IMR-90 (cell line): ENCODE results near the gene FANCE. TPM values are rescaled to one million over a fixed set of nuclear protein-coding genes. Genes with fewer than 3 reads are reported as not detected.

Source experiments
- ATAC-seq: fragments of 200-7000 bp; cut with Tn5 transposase; 2 replicates; pipeline ENCODE4 v1.9.1; 2020; ENCODE audit warnings: low read depth, mild to moderate bottlenecking, moderate library complexity
- BruUV-seq: library from RNA; stranded (reverse); fragments of 400-500 nt; replicated peaks from 2 replicates; lab custom pipeline; 2021; lab: Mats Ljungman, UMichigan
- CTCF ChIA-PET: fragments of 300-600 bp; formaldehyde crosslinking; extraction: SDS; loops from one replicate; lab custom pipeline; 2021; ENCODE audit warnings: antibody characterized with exemption; lab: Yijun Ruan, JAX
- POLR2A ChIA-PET: fragments of 300-600 bp; sonication (Branson Sonifier 250); formaldehyde crosslinking; loops from one replicate; lab custom pipeline; 2022; ENCODE audit warnings: antibody characterized with exemption; ENCODE audit not compliant: unreplicated experiment; lab: Charles Lee
- DNase-seq: peaks from one replicate; pipeline ENCODE4 v3.0.0; 2013
- H2AFZ ChIP-seq: replicated peaks from 2 replicates; pipeline ENCODE3; 2013; ENCODE audit warnings: low read length, mild to moderate bottlenecking; ENCODE audit not compliant: poor library complexity
- H2AK5ac ChIP-seq: 2 replicates; pipeline ENCODE4 v1.6.1; 2013; ENCODE audit warnings: low read depth, low read length, inconsistent platforms
- H2AK9ac ChIP-seq: replicated peaks from 2 replicates; pipeline ENCODE3; 2013; ENCODE audit warnings: mild to moderate bottlenecking, low read depth, low read length, moderate library complexity; ENCODE audit not compliant: poor library complexity
- H2BK120ac ChIP-seq: 2 replicates; pipeline ENCODE4 v1.6.1; 2013; ENCODE audit warnings: low read depth, low read length, inconsistent platforms
- H2BK15ac ChIP-seq: 3 replicates; pipeline ENCODE4 v1.6.1; 2013; ENCODE audit warnings: low read depth, low read length, inconsistent platforms
- H2BK20ac ChIP-seq: 2 replicates; pipeline ENCODE4 v1.6.1; 2013; ENCODE audit warnings: low read depth, mild to moderate bottlenecking, inconsistent platforms, low read length, moderate library complexity
- H2BK5ac ChIP-seq: 2 replicates; pipeline ENCODE4 v1.6.1; 2013; ENCODE audit warnings: mild to moderate bottlenecking, low read depth, low read length, inconsistent platforms; ENCODE audit not compliant: poor library complexity, severe bottlenecking
- H3K14ac ChIP-seq: replicated peaks from 2 replicates; pipeline ENCODE4 v1.6.1; 2013; ENCODE audit warnings: low read depth, low read length, inconsistent platforms
- H3K18ac ChIP-seq: 2 replicates; pipeline ENCODE4 v1.6.1; 2013; ENCODE audit warnings: low read depth, low read length, control low read depth
- H3K23ac ChIP-seq: 2 replicates; pipeline ENCODE4 v1.6.1; 2013; ENCODE audit warnings: low read depth, low read length, inconsistent platforms
- H3K27ac ChIP-seq: 2 replicates; pipeline ENCODE4 v1.5.1; 2013; ENCODE audit warnings: mild to moderate bottlenecking, control low read depth, low read length; ENCODE audit not compliant: insufficient read depth
- H3K27me3 ChIP-seq: 2 replicates; pipeline ENCODE4 v1.6.1; 2013; ENCODE audit warnings: low read length; ENCODE audit not compliant: control insufficient read depth, insufficient read depth
- H3K36me3 ChIP-seq: 2 replicates; pipeline ENCODE4 v1.6.1; 2013; ENCODE audit warnings: low read length, mixed read lengths; ENCODE audit not compliant: control insufficient read depth, insufficient read depth
- H3K4ac ChIP-seq: 2 replicates; pipeline ENCODE4 v1.6.1; 2013; ENCODE audit warnings: low read depth, low read length, inconsistent platforms
- H3K4me1 ChIP-seq: 2 replicates; pipeline ENCODE4 v1.6.1; 2013; ENCODE audit warnings: low read length, mixed read lengths; ENCODE audit not compliant: control insufficient read depth, insufficient read depth
- H3K4me2 ChIP-seq: 2 replicates; pipeline ENCODE4 v1.6.1; 2013; ENCODE audit warnings: low read depth, mild to moderate bottlenecking, control low read depth, low read length, moderate library complexity
- H3K4me3 ChIP-seq: 2 replicates; pipeline ENCODE4 v1.5.1; 2013; ENCODE audit warnings: low read depth, mild to moderate bottlenecking, control low read depth, low read length, moderate library complexity; ENCODE audit not compliant: insufficient read depth
- H3K56ac ChIP-seq: 2 replicates; pipeline ENCODE4 v1.6.1; 2013; ENCODE audit warnings: low read length, inconsistent platforms; ENCODE audit not compliant: insufficient read depth; ENCODE audit errors: extremely low read depth
- H3K79me1 ChIP-seq, 2 experiments: 2 replicates each; pipeline ENCODE4 v1.6.1; 2013; ENCODE audit warnings: low read length in 2 of 2, inconsistent platforms in 1 of 2, low read depth in 1 of 2
- H3K9ac ChIP-seq: 2 replicates; pipeline ENCODE4 v1.6.1; 2013; ENCODE audit warnings: low read depth, low read length, control low read depth
- H3K9me1 ChIP-seq: 2 replicates; pipeline ENCODE4 v1.6.1; 2013; ENCODE audit warnings: low read length, inconsistent platforms; ENCODE audit not compliant: insufficient read depth
- H3K9me3 ChIP-seq: 2 replicates; pipeline ENCODE4 v1.6.1; 2013; ENCODE audit warnings: low read length; ENCODE audit not compliant: control insufficient read depth, insufficient read depth
- H4K20me1 ChIP-seq: 2 replicates; pipeline ENCODE4 v1.6.1; 2013; ENCODE audit warnings: low read length, inconsistent platforms; ENCODE audit not compliant: insufficient read depth
- H4K5ac ChIP-seq: 2 replicates; pipeline ENCODE4 v1.6.1; 2013; ENCODE audit warnings: mild to moderate bottlenecking, low read depth, low read length, control low read depth
- H4K8ac ChIP-seq, 2 experiments: 2 replicates each; pipeline ENCODE4 v1.6.1; 2013; ENCODE audit warnings: low read depth in 2 of 2, low read length in 2 of 2, control low read depth in 1 of 2, inconsistent platforms in 1 of 2
- H4K91ac ChIP-seq: 2 replicates; pipeline ENCODE4 v1.6.1; 2013; ENCODE audit warnings: low read depth, low read length, inconsistent platforms; ENCODE audit not compliant: insufficient read depth
- CEBPB ChIP-seq: IDR thresholded peaks from 2 replicates; pipeline ENCODE4 v1.6.1; 2012; ENCODE audit warnings: low read depth, low read length, improper control_type of control experiment
- CHD1 ChIP-seq: IDR thresholded peaks from 2 replicates; pipeline ENCODE4 v1.6.1; 2012; ENCODE audit warnings: low read depth, low read length, improper control_type of control experiment
- FOS ChIP-seq: fragments of 150-350 bp; IDR thresholded peaks from 2 replicates; pipeline ENCODE4 v1.6.1; 2016; ENCODE audit warnings: low read depth, low read length
- MAFK ChIP-seq: IDR thresholded peaks from 2 replicates; pipeline ENCODE4 v1.6.1; 2012; ENCODE audit warnings: low read depth, low read length, improper control_type of control experiment
- MAZ ChIP-seq: IDR thresholded peaks from 2 replicates; pipeline ENCODE4 v1.6.1; 2012; ENCODE audit warnings: low read depth, mild to moderate bottlenecking, low read length, improper control_type of control experiment, moderate library complexity, borderline replicate concordance
- NFE2L2 ChIP-seq: fragments of 150-350 bp; IDR thresholded peaks from 2 replicates; pipeline ENCODE4 v1.6.1; 2016; ENCODE audit warnings: low read depth, mild to moderate bottlenecking, low read length
- POLR2A ChIP-seq: IDR thresholded peaks from 2 replicates; pipeline ENCODE4 v1.6.1; 2012; ENCODE audit warnings: mild to moderate bottlenecking, low read depth, low read length
- RAD21 ChIP-seq: IDR thresholded peaks from 2 replicates; pipeline ENCODE4 v1.6.1; 2012; ENCODE audit warnings: low read length, improper control_type of control experiment
- RCOR1 ChIP-seq: IDR thresholded peaks from 2 replicates; pipeline ENCODE4 v1.6.1; 2012; ENCODE audit warnings: mild to moderate bottlenecking, low read length, improper control_type of control experiment; ENCODE audit not compliant: insufficient replicate concordance
- SMC3 ChIP-seq: fragments of 150-350 bp; IDR thresholded peaks from 2 replicates; pipeline ENCODE4 v1.6.1; 2016; ENCODE audit warnings: low read depth, mild to moderate bottlenecking, antibody characterized with exemption, low read length, moderate library complexity
- WGBS, 2 experiments: methylation state at CpG; one replicate each; pipeline versions ENCODE4 v1.1.5 to v1.1.7; 2013; ENCODE audit warnings: missing lambda C conversion rate in 2 of 2; ENCODE audit not compliant: insufficient read length in 1 of 2; ENCODE audit errors: extremely low coverage in 2 of 2; 5-methylcytosine and 5-hydroxymethylcytosine counted together
- dilution Hi-C: fragments of 300-500 bp; cut with HindIII; formaldehyde crosslinking; loops from one replicate; pipeline ENCODE4 v1.14.3; 2018; ENCODE audit warnings: low sequenced_read_pairs; ENCODE audit not compliant: unreplicated experiment
- in situ Hi-C: fragments of 300-500 bp; cut with MboI; formaldehyde crosslinking; loops from 3 replicates; pipeline ENCODE4 v1.14.3; 2019; ENCODE audit warnings: low sequenced_read_pairs, inconsistent platforms, mixed read lengths
- intact Hi-C: fragments of 100-400 bp; cut with micrococcal nuclease; formaldehyde crosslinking; loops from 2 replicates; pipeline ENCODE4 v1.10.0; 2022
- polyA plus RNA-seq, 3 experiments: library from polyadenylated mRNA; depleted of rRNA; stranded (reverse); fragments of >200 nt; gene quantifications; 2 replicates each; pipeline ENCODE4 v1.2.3, GENCODE V29; 2012; ENCODE audit warnings: low replicate concordance in 1 of 3
- total RNA-seq: library from RNA; depleted of rRNA; stranded (reverse); fragments of >200 nt; gene quantifications from 2 replicates; pipeline ENCODE4 v1.2.3, GENCODE V29; 2012
- TF ChIP-seq, protein P1 (sequence below): conservative IDR thresholded peaks from 2 replicates; pipeline ENCODE4 v1.5.1; 2012; ENCODE audit warnings: mild to moderate bottlenecking, low read depth, low read length, improper control_type of control experiment

Gene FANCE
- total and polyA plus RNA-seq, 2 of the 4 experiments (the other 2 are of a cell fraction): 7.1 to 9.1 TPM

DNA sequence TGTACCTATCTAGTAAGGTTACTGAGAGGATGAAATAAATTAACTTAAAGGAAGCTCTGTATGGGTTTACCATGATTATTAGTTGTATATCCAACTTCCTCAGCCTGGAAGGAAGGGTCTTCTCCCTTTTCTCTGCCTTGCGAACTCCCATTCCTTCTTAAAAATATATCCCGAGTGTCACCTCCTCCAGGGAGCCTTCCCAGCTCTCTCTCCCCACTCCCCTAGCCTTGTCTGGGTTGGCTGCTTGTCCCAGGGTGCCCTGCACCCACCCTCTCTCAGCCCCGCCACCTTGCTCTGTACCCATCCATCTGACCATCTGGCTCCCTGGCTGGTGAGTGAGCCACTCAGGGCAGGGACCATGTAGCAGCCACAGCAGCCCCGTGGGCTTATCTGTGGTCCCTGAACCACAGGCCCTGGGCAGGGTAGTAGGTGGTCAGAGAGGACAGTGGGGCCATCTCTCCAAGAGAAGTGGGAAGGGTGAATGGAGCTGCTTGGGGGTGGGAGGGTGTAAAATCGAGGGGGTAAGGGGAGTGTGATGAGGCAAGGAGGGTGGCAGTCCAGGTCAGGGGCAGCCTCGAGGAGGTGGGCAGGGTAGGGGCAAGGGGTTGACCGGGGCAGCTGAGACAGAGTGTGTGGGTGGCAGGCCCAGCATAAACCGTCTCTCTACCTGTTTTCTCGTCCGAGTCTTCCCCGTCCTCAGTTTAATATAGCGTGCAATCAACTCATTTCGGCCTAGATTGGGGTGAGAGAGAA is 31.9 kb downstream of the FANCE start:
- Histone ChIP-seq H4K91ac (0 out of 2 replicates have a peak overlapping the region, but pooled peaks have one; percentile 96), H3K27ac (no peak overlapping the region), H3K14ac (no peak overlapping the region), H2AK5ac (peak overlapping the region; percentile 99; the same call in 1 of the 2 replicates), H2BK20ac (0 out of 2 replicates have a peak overlapping the region, but pooled peaks have one; percentile 47), H3K27me3 (no peaks in the 10 kb centered on the region), H2BK120ac (no peak overlapping the region), H2BK5ac (peak overlapping the region; percentile 8), H3K9me3 (no peaks in the 10 kb centered on the region), H4K5ac (no peak overlapping the region), H3K56ac (no peak overlapping the region), H3K79me1 (peaks cover 49 to 89% of the 10 kb centered on the region in 2 experiments), H4K8ac (peak overlapping the region in 1 of 2 experiments; percentile 84; a peak in 1 of 4 replicates), H3K9ac (no peak overlapping the region), H3K4me1 (peaks cover 29% of the 10 kb centered on the region), H3K4me3 (no peak overlapping the region), H4K20me1 (peaks cover 17% of the 10 kb centered on the region; the same call in 1 of the 2 replicates), H3K9me1 (peaks cover 36% of the 10 kb centered on the region), H3K4me2 (no peak overlapping the region), H2AFZ (no peak overlapping the region), H3K18ac (no peak overlapping the region), H3K36me3 (peaks cover 49% of the 10 kb centered on the region), H3K23ac (no peak overlapping the region), H2BK15ac (peak overlapping the region; percentile 63; the same call in 1 of the 3 replicates), H3K4ac (peak overlapping the region; percentile 91; the same call in 1 of the 2 replicates), H2AK9ac (peak overlapping the region; percentile 94)
- CTCF ChIA-PET: interaction anchor here (0.6 kb wide), 1 partner anchor 21 kb away, joined by 4 read pairs; no protein-coding TSS in a partner anchor
- no peak for TF ChIP-seq RCOR1
- no peak for TF ChIP-seq SMC3
- TF ChIP-seq POLR2A: no peak
- TF ChIP-seq MAZ: no peak
- no peak for TF ChIP-seq MAFK
- TF ChIP-seq FOS: no peak
- no peak for TF ChIP-seq RAD21
- TF ChIP-seq, protein P1, sequence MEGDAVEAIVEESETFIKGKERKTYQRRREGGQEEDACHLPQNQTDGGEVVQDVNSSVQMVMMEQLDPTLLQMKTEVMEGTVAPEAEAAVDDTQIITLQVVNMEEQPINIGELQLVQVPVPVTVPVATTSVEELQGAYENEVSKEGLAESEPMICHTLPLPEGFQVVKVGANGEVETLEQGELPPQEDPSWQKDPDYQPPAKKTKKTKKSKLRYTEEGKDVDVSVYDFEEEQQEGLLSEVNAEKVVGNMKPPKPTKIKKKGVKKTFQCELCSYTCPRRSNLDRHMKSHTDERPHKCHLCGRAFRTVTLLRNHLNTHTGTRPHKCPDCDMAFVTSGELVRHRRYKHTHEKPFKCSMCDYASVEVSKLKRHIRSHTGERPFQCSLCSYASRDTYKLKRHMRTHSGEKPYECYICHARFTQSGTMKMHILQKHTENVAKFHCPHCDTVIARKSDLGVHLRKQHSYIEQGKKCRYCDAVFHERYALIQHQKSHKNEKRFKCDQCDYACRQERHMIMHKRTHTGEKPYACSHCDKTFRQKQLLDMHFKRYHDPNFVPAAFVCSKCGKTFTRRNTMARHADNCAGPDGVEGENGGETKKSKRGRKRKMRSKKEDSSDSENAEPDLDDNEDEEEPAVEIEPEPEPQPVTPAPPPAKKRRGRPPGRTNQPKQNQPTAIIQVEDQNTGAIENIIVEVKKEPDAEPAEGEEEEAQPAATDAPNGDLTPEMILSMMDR: no peak
- no peak for TF ChIP-seq CEBPB
- no peak for TF ChIP-seq NFE2L2
- TF ChIP-seq CHD1: no peak
- ATAC-seq (no peak), DNase-seq (no peak)
- no TSS peak for BruUV-seq
- POLR2A ChIA-PET: interaction anchor here (0.6 kb wide), 1 partner anchor 10 kb away, joined by 4 read pairs; no protein-coding TSS in a partner anchor
- dilution Hi-C loops: no loop called here
- WGBS, 2 experiments: 79% methylated on average over 4 of the region's 13 CpGs; no CpG with 5 or more reads in 1 of the 2 experiments
- intact Hi-C loops: no loop called here
- in situ Hi-C loops: no loop called here
